CD14-positive monocyte (primary cell): ENCODE data around the gene PISD. TPM values are rescaled to one million over a fixed set of nuclear protein-coding genes. Genes with fewer than 3 reads are reported as not detected.

Experiments
- DNase-seq, 3 donors: peaks; one replicate each; pipeline ENCODE4 v3.0.0-alpha.2; 2011 to 2022
- H2AFZ ChIP-seq: 2 replicates; pipeline ENCODE4 v1.6.0; 2012; ENCODE audit warnings: mild to moderate bottlenecking, low read depth, low read length, inconsistent platforms; ENCODE audit not compliant: insufficient read depth, poor library complexity, severe bottlenecking
- H3K27ac ChIP-seq, 2 donors: 1 replicate in 1 of 2; 2 replicates in 1 of 2; pipeline ENCODE4 v1.5.1; 2012 to 2013; ENCODE audit warnings: low read length in 2 of 2, control low read depth in 1 of 2, inconsistent platforms in 1 of 2, low read depth in 1 of 2, mild to moderate bottlenecking in 1 of 2
- H3K27me3 ChIP-seq, 2 donors: one replicate each; pipeline versions ENCODE4 v1.6.0 to v1.6.1; 2011 to 2013; ENCODE audit warnings: low read length in 2 of 2; ENCODE audit not compliant: control insufficient read depth in 2 of 2, insufficient read depth in 2 of 2
- H3K36me3 ChIP-seq, 2 donors: replicated peaks in 1 of 2; 1 replicate in 1 of 2; 2 replicates in 1 of 2; pipeline versions ENCODE4 v1.5.1 to v1.6.1; 2012 to 2013; ENCODE audit warnings: low read length in 2 of 2, control low read depth in 1 of 2, inconsistent platforms in 1 of 2, mild to moderate bottlenecking in 1 of 2; ENCODE audit not compliant: insufficient read depth in 2 of 2, control insufficient read depth in 1 of 2
- H3K4me1 ChIP-seq, 2 donors: 1 replicate in 1 of 2; 2 replicates in 1 of 2; pipeline versions ENCODE4 v1.5.1 to v1.6.1; 2012 to 2013; ENCODE audit warnings: low read length in 2 of 2, control low read depth in 1 of 2, inconsistent platforms in 1 of 2, mild to moderate bottlenecking in 1 of 2, moderate library complexity in 1 of 2; ENCODE audit not compliant: insufficient read depth in 2 of 2, control insufficient read depth in 1 of 2
- H3K4me2 ChIP-seq: replicated peaks from 2 replicates; pipeline ENCODE3; 2012; ENCODE audit warnings: low read length, moderate library complexity, mild to moderate bottlenecking; ENCODE audit not compliant: poor library complexity, severe bottlenecking; ENCODE audit errors: extremely low read depth
- H3K4me3 ChIP-seq, 3 experiments: fragments of 200-600 bp in 1 of 3; sonication (generic) in 1 of 3; replicated peaks in 1 of 3; 1 replicate in 2 of 3; 2 replicates in 1 of 3; pipeline ENCODE4 v1.5.1; 2011 to 2013; ENCODE audit warnings: low read length in 3 of 3, mild to moderate bottlenecking in 3 of 3, control low read depth in 2 of 3, low read depth in 2 of 3, inconsistent platforms in 1 of 3, moderate library complexity in 1 of 3
- H3K79me2 ChIP-seq: 2 replicates; pipeline ENCODE4 v1.6.0; 2012; ENCODE audit warnings: mild to moderate bottlenecking, control low read depth, inconsistent platforms, low read length, moderate library complexity; ENCODE audit not compliant: insufficient read depth
- H3K9ac ChIP-seq: 2 replicates; pipeline ENCODE4 v1.6.0; 2017; ENCODE audit warnings: low read length, mild to moderate bottlenecking; ENCODE audit not compliant: insufficient read depth, poor library complexity, severe bottlenecking
- H3K9me3 ChIP-seq, 2 donors: replicated peaks in 1 of 2; 1 replicate in 1 of 2; 2 replicates in 1 of 2; pipeline versions ENCODE4 v1.5.1 to v1.6.1; 2012 to 2013; ENCODE audit warnings: low read length in 2 of 2, control low read depth in 1 of 2; ENCODE audit not compliant: control insufficient read depth in 1 of 2, insufficient read depth in 1 of 2
- H4K20me1 ChIP-seq: 2 replicates; pipeline ENCODE4 v1.6.0; 2012; ENCODE audit warnings: mild to moderate bottlenecking, low read length, control low read depth, moderate library complexity; ENCODE audit not compliant: insufficient read depth
- H3K27ac Mint-ChIP-seq, 7 donors: one replicate each; pipeline ENCODE4 v1.8.0; 2020; ENCODE audit warnings: mild to moderate bottlenecking in 7 of 7, mixed read lengths in 7 of 7, moderate library complexity in 6 of 7, inconsistent platforms in 2 of 7
- H3K27me3 Mint-ChIP-seq, 3 donors: one replicate each; pipeline ENCODE4 v1.8.0; 2021 to 2022; ENCODE audit warnings: low read depth in 3 of 3, mild to moderate bottlenecking in 3 of 3, mixed read lengths in 3 of 3, moderate library complexity in 3 of 3, inconsistent platforms in 1 of 3
- H3K36me3 Mint-ChIP-seq, 2 donors: one replicate each; pipeline ENCODE4 v1.8.0; 2020; ENCODE audit warnings: mixed read lengths in 2 of 2, inconsistent platforms in 1 of 2, mild to moderate bottlenecking in 1 of 2
- H3K4me1 Mint-ChIP-seq: one replicate; pipeline ENCODE4 v1.8.0; 2020; ENCODE audit warnings: mild to moderate bottlenecking, mixed read lengths
- H3K4me3 Mint-ChIP-seq, 2 donors: one replicate each; pipeline ENCODE4 v1.8.0; 2020; ENCODE audit warnings: mild to moderate bottlenecking in 2 of 2, mixed read lengths in 2 of 2, moderate library complexity in 1 of 2
- H3K9me3 Mint-ChIP-seq, 7 donors: one replicate each; pipeline ENCODE4 v1.8.0; 2020 to 2022; ENCODE audit warnings: mixed read lengths in 7 of 7, mild to moderate bottlenecking in 6 of 7, moderate library complexity in 6 of 7, inconsistent platforms in 2 of 7
- CTCF ChIP-seq: fragments of 200-600 bp; IDR thresholded peaks from one replicate; pipeline ENCODE4 v1.8.0; 2022; ENCODE audit warnings: antibody characterized with exemption, mild to moderate bottlenecking
- WGBS: methylation state at CpG from one replicate; pipeline ENCODE4 v1.1.5; 2013; ENCODE audit warnings: missing lambda C conversion rate; ENCODE audit not compliant: insufficient coverage; 5-methylcytosine and 5-hydroxymethylcytosine counted together
- intact Hi-C, 2 donors: fragments of 100-400 bp; cut with micrococcal nuclease; formaldehyde crosslinking; loops; one replicate each; pipeline versions ENCODE4 v1.15.0 to v1.15.1; 2023
- polyA plus RNA-seq, 3 donors: library from polyadenylated mRNA; depleted of rRNA in 1 of 3; unstranded in 2 of 3; stranded (reverse) in 1 of 3; fragments of 300-500 nt in 2 of 3; fragments of >200 nt in 1 of 3; fragmentation: Illumina TruSeq in 2 of 3; gene quantifications; 1 replicate in 2 of 3; 2 replicates in 1 of 3; pipeline ENCODE4 v1.2.3, GENCODE V29; 2012 to 2021

PISD gene
- polyA plus RNA-seq, 3 donors = 38.1 to 112 (median 45.3) TPM

- Mint-ChIP-seq H3K4me1 (peaks cover 2% of the 10 kb centered on the region), H3K36me3 (peaks cover 48 to 63% of the 10 kb centered on the region in 2 donors)
- intact Hi-C loops = no loop called here
These were observed 89.1 kb downstream of the PISD start for GRCh38 chr22:31572939-31573338.

GRCh38 chr22:31569126-31569525 lies 92.9 kb downstream of the PISD start:
- H3K27ac ChIP-seq = peak overlapping the region in 1 of 2 donors; percentile 26
- H4K20me1 ChIP-seq = no peaks in the 10 kb centered on the region
- Mint-ChIP-seq H3K27me3 (no peaks in the 10 kb centered on the region), H3K4me3 (no peak overlapping the region), H3K4me1 (peaks cover 2% of the 10 kb centered on the region), H3K9me3 (no peaks in the 10 kb centered on the region), H3K27ac (peak overlapping the region in 1 of 7 donors; percentile 76), H3K36me3 (peaks cover 34 to 42% of the 10 kb centered on the region in 2 donors)
- H3K4me2 ChIP-seq = no peak overlapping the region
- H3K79me2 ChIP-seq = no peaks in the 10 kb centered on the region
- H3K27me3 ChIP-seq = no peaks in the 10 kb centered on the region
- H3K4me3 ChIP-seq = no peak overlapping the region
- H3K4me1 ChIP-seq = no peaks in the 10 kb centered on the region
- no peak for DNase-seq
- no peak for TF ChIP-seq CTCF
- H3K9me3 ChIP-seq = no peaks in the 10 kb centered on the region
- H3K36me3 ChIP-seq = peaks cover 12 to 19% of the 10 kb centered on the region in 2 donors
- no peak overlapping the region for H2AFZ ChIP-seq
- intact Hi-C loops = no loop called here
- no peak overlapping the region for H3K9ac ChIP-seq
- WGBS = no CpG with 5 or more reads among the region's 1 CpG

More at GRCh38 chr22:31572939-31573338, 89.1 kb downstream of the PISD start:
- Mint-ChIP-seq H3K27ac (peak overlapping the region in 1 of 7 donors; percentile 57), H3K9me3 (no peaks in the 10 kb centered on the region), H3K4me3 (no peak overlapping the region), H3K27me3 (peaks cover 0 to 2% (median 0%) of the 10 kb centered on the region in 3 donors)
- Histone ChIP-seq H4K20me1 (no peaks in the 10 kb centered on the region), H3K4me2 (no peak overlapping the region), H2AFZ (no peak overlapping the region), H3K27ac (no peak overlapping the region), H3K27me3 (no peaks in the 10 kb centered on the region), H3K36me3 (peaks cover 27 to 46% of the 10 kb centered on the region in 2 donors), H3K4me1 (no peaks in the 10 kb centered on the region), H3K79me2 (no peaks in the 10 kb centered on the region), H3K9me3 (no peaks in the 10 kb centered on the region), H3K9ac (no peak overlapping the region), H3K4me3 (no peak overlapping the region)
- no peak for DNase-seq
- 80% methylated on average over 4 of the region's 5 CpGs for WGBS
- no peak for TF ChIP-seq CTCF

Other genes starting within 250 kb of the PISD start
- gene EIF4ENIF1, start 172.4 kb downstream of the PISD start, polyA plus RNA-seq = 10 to 100 TPM in 2 of 3 donors, 1 to 10 TPM in 1; 2.5 to 17.0 (median 11.5) TPM
- 10 to 100 TPM in 1 of 3 donors, 1 to 10 TPM in 2; 1.7 to 43.4 (median 3.6) TPM for gene SFI1, start 165.7 kb downstream of the PISD start, polyA plus RNA-seq
- gene PRR14L, start 87.9 kb upstream of the PISD start, polyA plus RNA-seq = 10 to 100 TPM; 13.2 to 41.4 (median 14.6) TPM
- 10 to 100 TPM in 1 of 3 donors, 1 to 10 TPM in 2; 2.2 to 19.5 (median 4.1) TPM for gene DEPDC5, start 91.8 kb upstream of the PISD start, polyA plus RNA-seq